ENCODE data around the gene SEL1L2. TPM values are rescaled to one million over a fixed set of nuclear protein-coding genes. Genes with fewer than 3 reads are reported as not detected.

The SEL1L2 gene
- total RNA-seq, 2 experiments from 2014 or later, result not detected

DNA sequence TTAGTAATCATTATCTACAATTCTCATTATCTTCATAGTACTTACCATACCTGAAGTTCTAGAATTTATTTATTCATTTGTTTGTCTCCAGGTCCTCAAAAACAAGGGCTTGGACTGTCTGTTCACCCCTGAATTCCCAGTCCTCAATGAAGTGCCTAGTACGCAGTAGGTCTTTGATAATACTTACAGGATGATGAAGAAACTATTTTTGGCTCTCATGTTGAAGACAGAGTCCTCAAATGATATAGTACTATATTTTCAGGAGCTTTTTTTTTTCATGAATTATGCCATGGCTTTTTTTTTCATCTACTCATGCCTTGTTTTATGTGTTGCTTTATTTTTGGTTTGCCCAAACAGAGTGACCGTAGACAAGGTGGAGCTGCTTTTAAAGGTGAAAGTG is 139.1 kb downstream of the SEL1L2 start:
- H3K27me3 ChIP-seq (ENCODE audit: control insufficient read depth in 1 of 2, insufficient read depth in 2 of 2, low read length in 2 of 2), result no peaks in the 10 kb centered on the region
- intact Hi-C loops (cut with DNase I, micrococcal nuclease), result no loop called here
- no peak overlapping the region for H3K4me3 ChIP-seq (ENCODE audit: low read length)
- TF ChIP-seq, protein P1, sequence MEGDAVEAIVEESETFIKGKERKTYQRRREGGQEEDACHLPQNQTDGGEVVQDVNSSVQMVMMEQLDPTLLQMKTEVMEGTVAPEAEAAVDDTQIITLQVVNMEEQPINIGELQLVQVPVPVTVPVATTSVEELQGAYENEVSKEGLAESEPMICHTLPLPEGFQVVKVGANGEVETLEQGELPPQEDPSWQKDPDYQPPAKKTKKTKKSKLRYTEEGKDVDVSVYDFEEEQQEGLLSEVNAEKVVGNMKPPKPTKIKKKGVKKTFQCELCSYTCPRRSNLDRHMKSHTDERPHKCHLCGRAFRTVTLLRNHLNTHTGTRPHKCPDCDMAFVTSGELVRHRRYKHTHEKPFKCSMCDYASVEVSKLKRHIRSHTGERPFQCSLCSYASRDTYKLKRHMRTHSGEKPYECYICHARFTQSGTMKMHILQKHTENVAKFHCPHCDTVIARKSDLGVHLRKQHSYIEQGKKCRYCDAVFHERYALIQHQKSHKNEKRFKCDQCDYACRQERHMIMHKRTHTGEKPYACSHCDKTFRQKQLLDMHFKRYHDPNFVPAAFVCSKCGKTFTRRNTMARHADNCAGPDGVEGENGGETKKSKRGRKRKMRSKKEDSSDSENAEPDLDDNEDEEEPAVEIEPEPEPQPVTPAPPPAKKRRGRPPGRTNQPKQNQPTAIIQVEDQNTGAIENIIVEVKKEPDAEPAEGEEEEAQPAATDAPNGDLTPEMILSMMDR (IDR thresholded peaks at IDR 0.05), result no peak
- POLR2A ChIA-PET, result no interaction called here
- H3K4me1 Mint-ChIP-seq (ENCODE audit: low read depth), result no peaks in the 10 kb centered on the region
- H3K27ac Mint-ChIP-seq, result no peak overlapping the region
- CTCF ChIA-PET, result no interaction called here
- H3K4me1 ChIP-seq (ENCODE audit: insufficient read depth, low read length), result no peaks in the 10 kb centered on the region
- H3K9me3 Mint-ChIP-seq, result no peaks in the 10 kb centered on the region
- H3K36me3 ChIP-seq (ENCODE audit: insufficient read depth, low read length), result no peaks in the 10 kb centered on the region
- no peak overlapping the region for H3K27ac ChIP-seq (ENCODE audit: low read depth in 1 of 2, low read length in 2 of 2)
- no peaks in the 10 kb centered on the region for H3K9me3 ChIP-seq (ENCODE audit: control insufficient read depth in 1 of 2, insufficient read depth in 1 of 2, low read length in 2 of 2)
- H3K4me3 Mint-ChIP-seq, result no peak overlapping the region
- DNase-seq (no peak), ATAC-seq (ENCODE audit: poor library complexity) (no peak)
- no peaks in the 10 kb centered on the region for H3K36me3 Mint-ChIP-seq (ENCODE audit: low read depth)
- H3K27me3 Mint-ChIP-seq, result peaks cover 4% of the 10 kb centered on the region

DNA sequence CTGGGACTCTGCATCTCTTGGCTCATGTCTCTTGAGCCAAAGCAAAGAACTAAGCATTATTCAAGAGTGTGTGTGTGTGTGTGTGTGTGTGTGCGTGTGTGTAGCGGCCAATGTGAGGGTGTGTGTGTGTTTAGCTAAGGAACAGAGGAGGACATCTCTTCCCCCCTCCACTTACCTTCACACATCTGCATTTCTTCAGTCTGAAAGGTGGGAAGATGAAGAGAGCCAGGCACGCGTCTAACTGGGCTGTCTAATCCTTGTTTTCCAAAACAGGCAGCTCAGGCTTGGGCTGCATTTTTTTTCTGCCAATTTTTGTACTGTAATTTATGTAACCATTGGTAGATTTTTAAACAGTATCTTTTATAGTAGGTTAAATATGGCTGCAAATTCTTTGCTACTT is 146.1 kb downstream of the SEL1L2 start:
- Histone ChIP-seq H3K4me3 (ENCODE audit: low read length) (no peak overlapping the region), H3K9me3 (ENCODE audit: control insufficient read depth in 1 of 2, insufficient read depth in 1 of 2, low read length in 2 of 2) (no peaks in the 10 kb centered on the region), H3K27ac (ENCODE audit: low read depth in 1 of 2, low read length in 2 of 2) (no peak overlapping the region), H3K4me1 (ENCODE audit: insufficient read depth, low read length) (no peaks in the 10 kb centered on the region), H3K27me3 (ENCODE audit: control insufficient read depth in 1 of 2, insufficient read depth in 2 of 2, low read length in 2 of 2) (peaks cover 0 to 2% of the 10 kb centered on the region in 2 experiments), H3K36me3 (ENCODE audit: insufficient read depth, low read length) (no peaks in the 10 kb centered on the region)
- Mint-ChIP-seq H3K27ac (no peak overlapping the region), H3K36me3 (ENCODE audit: low read depth) (no peaks in the 10 kb centered on the region), H3K4me1 (ENCODE audit: low read depth) (no peaks in the 10 kb centered on the region), H3K27me3 (peaks cover 24% of the 10 kb centered on the region), H3K9me3 (no peaks in the 10 kb centered on the region), H3K4me3 (no peak overlapping the region)
- TF ChIP-seq, protein P1 (IDR thresholded peaks at IDR 0.05), result no peak
- intact Hi-C loops (cut with DNase I, micrococcal nuclease), result no loop called here
- ATAC-seq (ENCODE audit: poor library complexity) (no peak), DNase-seq (no peak)
- ChIA-PET POLR2A (no interaction called here), CTCF (no interaction called here)

- no peaks in the 10 kb centered on the region for H3K4me1 Mint-ChIP-seq (ENCODE audit: low read depth)
- Histone ChIP-seq H3K9me3 (ENCODE audit: control insufficient read depth in 1 of 2, insufficient read depth in 1 of 2, low read length in 2 of 2) (no peaks in the 10 kb centered on the region), H3K27me3 (ENCODE audit: control insufficient read depth in 1 of 2, insufficient read depth in 2 of 2, low read length in 2 of 2) (peaks cover 0 to 2% of the 10 kb centered on the region in 2 experiments), H3K4me3 (ENCODE audit: low read length) (no peak overlapping the region), H3K4me1 (ENCODE audit: insufficient read depth, low read length) (no peaks in the 10 kb centered on the region), H3K36me3 (ENCODE audit: insufficient read depth, low read length) (no peaks in the 10 kb centered on the region), H3K27ac (ENCODE audit: low read depth in 1 of 2, low read length in 2 of 2) (no peak overlapping the region)
- DNase-seq (no peak), ATAC-seq (ENCODE audit: poor library complexity) (no peak)
- intact Hi-C loops (cut with DNase I, micrococcal nuclease), result no loop called here
- H3K9me3 Mint-ChIP-seq, result no peaks in the 10 kb centered on the region
- ChIA-PET CTCF (no interaction called here), POLR2A (no interaction called here)
- no peak overlapping the region for H3K4me3 Mint-ChIP-seq
- peaks cover 32% of the 10 kb centered on the region for H3K27me3 Mint-ChIP-seq
- H3K36me3 Mint-ChIP-seq (ENCODE audit: low read depth), result no peaks in the 10 kb centered on the region
- TF ChIP-seq, protein P1 (IDR thresholded peaks at IDR 0.05), result no peak
- H3K27ac Mint-ChIP-seq, result no peak overlapping the region
Measured at GRCh38 chr20:13841206-13841605, 149.2 kb downstream of the SEL1L2 start.
